Renal pelvis (tissue), 4 donors: ENCODE measurements around the gene FAF1. TPM values are rescaled to one million over a fixed set of nuclear protein-coding genes. Genes with fewer than 3 reads are reported as not detected.

ENCODE experiments used
- DNase-seq: peaks from one replicate; pipeline ENCODE4 v3.0.0-alpha.2; 2013
- polyA plus RNA-seq, 3 donors: library from polyadenylated mRNA; unstranded; fragments of 120-200 nt; gene quantifications; one replicate each; pipeline ENCODE4 v1.2.1, GENCODE V29; 2013; ENCODE audit not compliant: insufficient read length in 3 of 3

Gene FAF1
- polyA plus RNA-seq, 3 donors, result 52.6 to 64.8 (median 58.6) TPM

DNA sequence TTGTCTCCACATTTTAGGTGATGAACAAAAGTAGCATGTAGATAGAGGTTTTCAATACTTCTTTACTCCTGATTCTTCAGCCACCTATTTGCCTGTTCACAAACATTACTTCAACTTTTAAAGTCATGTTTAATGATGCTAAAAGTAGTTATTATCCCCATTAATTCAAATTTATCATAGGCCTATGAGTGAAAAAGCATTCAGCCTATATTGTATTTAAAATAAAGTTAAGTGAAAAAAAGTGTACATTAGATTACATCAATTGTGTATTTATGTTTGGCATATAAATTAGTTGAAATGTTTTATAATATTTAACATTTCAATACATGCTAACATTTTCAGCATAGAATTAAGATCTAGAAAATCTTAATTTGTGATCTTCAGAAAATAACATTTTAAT, 20.4 kb upstream of the FAF1 start:
- DNase-seq, result no peak

DNA sequence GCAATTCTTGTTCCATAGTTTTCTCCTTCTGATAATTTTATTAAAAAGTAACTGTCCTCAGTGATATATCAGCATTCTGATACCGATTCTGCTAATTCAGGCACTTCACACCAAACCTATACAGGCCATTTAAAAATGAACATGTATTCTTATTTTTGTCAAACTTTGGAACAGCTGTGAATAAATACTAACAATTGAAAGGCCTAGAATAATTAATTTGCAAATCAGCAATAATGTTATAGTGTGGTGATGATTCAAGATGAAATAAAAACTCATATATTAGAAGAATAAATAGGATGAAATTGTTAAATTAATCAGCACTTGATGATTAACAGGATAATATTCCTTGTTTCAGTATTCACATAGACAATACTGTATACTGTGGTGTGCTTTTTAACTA, 19.9 kb upstream of the FAF1 start:
- DNase-seq, result no peak

DNA sequence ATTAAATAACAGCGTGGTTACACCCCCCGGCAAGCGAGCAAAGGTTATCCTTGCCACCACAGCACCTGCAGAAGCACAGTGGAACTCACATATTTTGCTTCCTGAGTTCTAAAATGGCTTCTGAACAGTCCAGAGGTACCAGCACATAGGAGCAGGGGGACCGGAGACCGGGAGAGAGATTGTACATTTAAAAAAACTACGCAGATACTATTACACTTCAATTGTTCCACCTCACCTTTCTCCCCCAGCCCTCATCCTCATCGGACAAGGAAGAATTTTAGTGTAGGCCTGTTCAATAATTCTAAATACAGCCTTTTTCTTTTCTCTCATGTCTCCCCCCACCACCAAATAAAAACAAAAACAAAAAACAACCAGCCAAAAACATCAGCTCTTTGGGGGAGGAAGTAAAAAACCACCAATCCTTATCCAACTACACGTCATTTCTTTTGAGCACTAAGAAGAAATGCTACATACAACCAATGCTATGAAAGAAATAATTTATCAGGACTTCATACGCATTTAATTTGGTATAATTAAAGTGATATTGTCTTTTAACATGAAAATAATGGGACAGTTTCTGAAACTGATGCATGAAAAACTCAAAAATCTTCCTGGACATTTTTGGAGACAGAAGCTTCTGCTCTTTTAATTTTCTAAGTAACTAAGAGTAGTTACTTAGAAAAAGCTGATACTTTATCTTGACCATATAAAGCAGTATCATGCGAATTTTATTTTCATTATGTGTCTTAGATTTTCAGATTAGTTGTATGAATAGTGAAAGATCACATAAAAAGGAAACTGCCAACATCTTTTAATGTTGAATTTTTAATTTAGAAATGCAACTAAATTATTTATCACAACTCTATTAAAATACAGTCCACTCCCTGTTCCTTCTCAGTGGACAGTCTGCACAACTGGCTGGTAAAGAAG, 19.1 kb upstream of the FAF1 start:
- no peak for DNase-seq

GRCh38 chr1:50978144-50978851, 18.2 kb upstream of the FAF1 start:
- DNase-seq, result no peak

DNA sequence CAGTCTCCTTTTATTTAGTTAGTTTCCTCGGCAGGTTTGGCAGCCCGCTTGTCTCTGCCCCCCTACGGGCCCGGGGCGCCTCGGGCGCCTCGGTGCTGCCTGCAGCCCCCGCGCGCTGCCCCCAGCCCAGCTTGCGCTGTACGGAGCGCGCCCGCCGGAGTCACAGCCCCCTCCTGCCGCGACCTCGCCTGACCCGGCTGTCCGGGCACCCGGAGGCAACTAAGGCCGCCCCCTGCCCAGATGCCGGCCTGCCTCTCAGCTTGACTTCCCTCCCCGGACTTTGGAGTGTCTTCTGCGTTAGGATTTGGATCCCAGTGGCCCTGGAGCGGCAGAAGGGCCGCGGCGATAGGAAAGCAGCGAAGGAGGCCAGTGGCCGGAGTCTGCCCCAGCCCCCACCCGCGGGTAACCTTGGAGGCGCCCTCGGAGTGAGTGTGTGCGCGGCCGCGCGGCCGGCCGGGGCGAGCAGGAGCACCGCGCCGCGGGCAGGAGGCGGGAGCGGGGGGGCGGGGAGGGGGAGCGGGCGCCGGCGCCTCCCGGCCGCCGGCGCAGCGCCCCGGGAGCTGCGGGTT, 17.6 kb upstream of the FAF1 start:
- DNase-seq, result no peak

DNA sequence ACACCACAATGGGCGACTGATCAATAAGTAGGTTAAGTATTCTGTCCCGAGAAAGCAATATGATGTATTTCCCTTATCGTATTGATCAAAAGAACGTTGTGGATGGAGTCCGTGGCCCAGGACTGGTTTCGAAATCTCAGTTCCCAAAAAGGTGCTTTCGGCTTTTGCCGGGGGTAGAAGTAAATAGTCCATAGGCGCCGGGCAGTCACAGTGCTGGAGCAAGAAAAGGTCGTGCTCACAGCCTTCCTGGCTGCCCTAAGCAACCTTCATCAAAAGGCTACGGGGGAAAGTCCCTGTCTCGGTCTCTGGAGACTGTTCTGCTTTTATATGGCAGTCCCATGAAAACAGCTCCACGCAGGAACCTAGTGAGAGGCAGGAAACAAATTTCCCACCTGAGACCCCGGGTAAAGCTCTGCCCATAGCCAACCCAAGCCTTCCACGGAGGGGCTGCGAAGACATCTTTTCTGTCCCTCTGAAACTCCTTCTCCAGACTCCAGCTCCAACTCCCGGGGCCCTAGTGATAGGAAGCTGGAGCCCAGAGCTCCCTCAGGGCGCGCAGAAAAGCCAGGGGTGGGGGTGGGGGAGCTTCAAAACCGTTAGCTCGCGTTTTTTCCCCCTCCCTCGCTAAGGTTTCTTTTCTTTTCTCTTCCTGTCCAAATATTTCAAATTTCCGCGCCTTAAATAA, 17.0 kb upstream of the FAF1 start:
- no peak for DNase-seq

DNA sequence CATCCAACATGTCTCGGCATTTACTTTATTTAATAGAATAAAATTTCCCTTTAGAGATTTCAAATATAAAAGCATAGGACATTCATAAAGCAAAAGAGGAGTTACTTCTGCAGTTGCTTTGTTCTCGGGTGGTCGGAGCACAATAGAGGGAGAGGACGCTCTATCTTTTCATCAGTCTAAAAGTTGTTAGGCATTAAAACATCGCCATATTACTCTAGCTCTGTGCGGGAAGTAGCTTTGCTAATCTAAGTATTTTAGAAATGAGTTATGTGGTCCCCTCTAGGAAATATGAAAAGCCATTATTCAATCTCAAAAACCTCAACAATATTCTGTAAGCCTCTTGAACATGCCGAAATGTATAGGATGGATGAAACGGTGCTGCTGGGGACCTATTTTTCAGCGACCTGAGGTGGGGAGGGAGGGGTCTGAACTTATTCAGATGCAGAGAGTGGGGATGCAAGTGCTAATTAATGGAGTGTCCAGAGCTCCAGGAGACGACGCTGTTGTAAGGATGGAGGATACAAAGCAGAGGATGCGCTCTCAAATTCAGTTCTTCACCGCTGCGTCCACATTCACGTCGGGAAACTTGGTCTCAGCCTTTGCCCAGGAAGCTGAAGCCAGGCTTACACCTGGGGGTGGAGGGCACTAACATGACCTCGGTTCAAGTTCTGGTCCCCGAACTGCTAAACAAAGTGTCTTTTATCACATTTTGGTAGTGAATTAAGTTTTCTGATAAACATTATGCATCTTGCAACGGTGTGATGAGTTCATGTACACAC, 16.2 kb upstream of the FAF1 start:
- DNase-seq, result no peak

GRCh38 chr1:50975436-50975835, 15.4 kb upstream of the FAF1 start:
- no peak for DNase-seq

- DNase-seq, result no peak
Measured at GRCh38 chr1:50974618-50974935, 14.5 kb upstream of the FAF1 start.

GRCh38 chr1:50973875-50974617, 14.0 kb upstream of the FAF1 start:
- DNase-seq, result no peak

- DNase-seq, result no peak
Measured at GRCh38 chr1:50973255-50973654, 13.2 kb upstream of the FAF1 start.

DNA sequence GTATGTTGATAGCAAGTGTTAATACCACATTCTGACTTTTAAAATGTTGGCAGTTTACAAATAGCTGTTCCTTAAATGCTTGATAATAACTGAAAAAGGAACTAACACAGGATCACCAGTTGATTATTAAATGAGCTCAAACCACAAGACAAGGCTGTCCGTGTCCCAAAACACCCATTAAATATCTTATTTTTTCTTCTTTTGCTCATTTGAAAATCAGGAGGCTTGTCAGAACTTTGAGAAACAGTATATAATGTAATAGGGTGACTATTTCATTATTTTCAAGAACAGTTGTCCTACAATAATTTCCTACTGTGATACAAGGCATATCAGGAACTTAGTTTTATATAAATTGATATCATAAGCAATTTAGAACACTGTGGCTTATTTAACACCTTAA, 12.7 kb upstream of the FAF1 start:
- no peak for DNase-seq

DNA sequence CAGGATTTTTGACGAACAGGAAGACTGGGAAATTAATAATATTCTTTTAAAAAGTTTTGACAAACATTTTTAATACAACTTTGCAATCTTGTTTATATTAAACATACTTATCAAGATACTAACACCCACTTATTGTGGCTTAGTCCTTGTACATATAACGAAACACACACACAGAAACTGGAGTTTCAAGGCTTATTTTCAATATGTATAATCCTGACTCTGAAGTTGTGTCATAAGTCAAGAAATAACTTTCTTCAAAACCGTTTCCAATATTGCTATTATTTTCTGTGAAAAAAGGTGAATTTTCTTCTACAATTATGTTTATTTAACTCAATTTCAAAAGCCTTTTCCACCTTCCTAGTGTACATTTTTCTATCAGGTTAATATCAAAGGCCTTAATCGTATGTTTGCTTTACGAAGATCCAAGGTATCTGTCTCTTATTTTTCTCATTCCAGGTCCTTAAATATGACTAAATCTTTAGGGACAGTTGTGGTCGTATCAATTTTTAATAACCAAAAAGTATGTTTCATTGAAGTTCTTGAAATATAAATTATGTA, 11.8 kb upstream of the FAF1 start:
- DNase-seq, result no peak

DNA sequence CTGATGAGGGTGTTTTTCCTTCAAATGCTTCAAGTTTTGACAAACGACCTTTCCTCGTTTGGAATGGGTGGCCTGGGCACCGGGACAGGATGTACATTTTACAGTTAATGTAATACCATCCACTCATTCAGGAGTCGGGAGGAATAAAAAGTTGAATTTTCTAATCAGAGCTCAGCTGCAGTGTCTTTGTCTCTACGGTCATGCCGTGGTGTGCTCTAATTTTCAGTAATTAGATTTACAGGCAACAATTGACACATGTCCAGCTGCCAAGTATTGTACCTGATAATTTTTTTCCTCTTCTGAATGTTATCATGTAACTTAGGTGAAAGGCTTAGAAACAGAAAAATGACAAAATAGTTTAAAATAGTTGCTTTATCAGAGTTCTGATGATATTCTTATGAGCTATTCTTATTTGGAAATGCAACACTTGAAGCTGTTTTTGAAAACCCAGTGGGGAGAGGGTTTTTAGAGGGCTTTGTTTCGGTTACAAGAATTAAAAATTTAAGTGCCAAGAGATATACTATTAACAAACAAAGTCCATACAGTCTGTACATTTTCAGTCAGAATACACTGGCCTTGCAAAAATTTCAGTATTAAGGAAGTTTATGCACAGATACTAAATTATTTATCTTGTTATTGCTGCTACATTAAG, 11.0 kb upstream of the FAF1 start:
- DNase-seq, result no peak

GRCh38 chr1:50970509-50970887, 10.4 kb upstream of the FAF1 start:
- no peak for DNase-seq

- DNase-seq, result peak; percentile 56
Measured at GRCh38 chr1:50969611-50970508, 9.8 kb upstream of the FAF1 start, which contains the start of gene CDKN2C. CDKN2C (plus strand) TSS chr1:50970245; CDS start chr1:50970369, 124 bp downstream.

GRCh38 chr1:50968821-50969610, 8.9 kb upstream of the FAF1 start:
- no peak for DNase-seq
